Brain pericyte (primary cell): ENCODE measurements around the gene ZMYND12.

ENCODE experiments used
- DNase-seq: peaks from one replicate; pipeline ENCODE4 v3.0.0-alpha.2; 2012; ENCODE audit warnings: low read depth, low spot score

The ZMYND12 gene

GRCh38 chr1:42392967-42393848, 62.6 kb downstream of the ZMYND12 start:
- DNase-seq: no peak

- DNase-seq: no peak
Measured at GRCh38 chr1:42392255-42392654, 63.6 kb downstream of the ZMYND12 start.

GRCh38 chr1:42386051-42386450, 69.8 kb downstream of the ZMYND12 start:
- no peak for DNase-seq

- no peak for DNase-seq
Measured at GRCh38 chr1:42385283-42385682, 70.5 kb downstream of the ZMYND12 start.

DNA sequence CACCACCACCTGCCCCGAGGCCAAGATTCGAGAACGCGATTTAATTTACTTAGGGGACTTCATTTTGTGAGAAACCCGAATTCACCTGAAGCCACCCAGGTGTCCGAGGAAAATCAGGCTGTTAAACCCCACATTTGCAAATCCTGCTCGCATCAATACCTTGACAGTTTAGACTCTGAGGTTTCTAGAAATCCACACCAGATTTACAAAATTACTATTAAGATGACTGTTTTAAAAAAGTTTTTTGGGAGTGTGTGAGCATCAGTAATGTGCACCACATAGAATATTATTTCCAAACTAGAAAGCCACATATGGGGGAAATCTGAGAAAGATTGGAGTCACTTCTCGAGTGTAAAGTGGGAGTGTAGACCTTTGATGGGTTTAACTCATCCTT, 74.5 kb downstream of the ZMYND12 start:
- DNase-seq: no peak

DNA sequence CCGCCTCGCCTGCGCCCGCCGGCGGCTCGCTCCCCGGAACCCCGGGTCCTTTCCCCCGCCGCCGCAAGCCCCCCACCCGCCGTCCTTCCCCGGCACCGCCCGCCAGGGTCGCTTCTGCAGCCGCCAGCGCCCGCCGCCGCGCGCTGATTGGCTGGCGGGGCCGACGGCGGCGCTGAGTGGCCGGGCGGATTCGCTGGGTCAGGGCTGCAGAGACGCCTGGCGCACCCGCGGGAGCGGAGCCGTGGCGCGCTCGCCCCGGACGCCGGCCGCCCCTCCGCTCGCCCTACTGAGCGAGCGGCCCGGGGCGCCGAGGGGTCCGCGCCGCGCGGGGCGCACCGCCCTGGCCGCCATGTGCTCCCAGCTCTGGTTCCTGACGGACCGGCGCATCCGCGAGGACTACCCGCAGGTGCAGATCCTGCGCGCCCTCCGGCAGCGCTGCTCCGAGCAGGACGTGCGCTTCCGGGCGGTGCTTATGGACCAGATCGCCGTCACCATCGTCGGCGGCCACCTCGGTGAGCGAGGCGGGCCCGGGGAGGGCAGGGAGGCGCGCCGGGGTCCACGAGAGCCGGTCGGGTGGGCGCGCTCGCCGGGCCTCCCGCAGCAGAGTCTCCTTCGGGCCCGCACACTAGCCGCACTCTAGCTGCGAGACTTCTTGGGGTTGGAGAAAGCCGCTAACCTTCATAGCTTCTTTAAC, 75.1 kb downstream of the ZMYND12 start, which contains the start of gene RIMKLA:
Gene RIMKLA (plus strand): TSS at position 207 of the 694 bp plus-strand sequence. CDS start 143 bp downstream, at position 350.
- no peak for DNase-seq
